Glomerular endothelial cell (primary cell): ENCODE results near the gene QRSL1. TPM values are rescaled to one million over a fixed set of nuclear protein-coding genes. Genes with fewer than 3 reads are reported as not detected.
"Not testable (repeated sequence)": the region's sequence is repeated elsewhere in the genome, so short reads cannot be mapped to it uniquely, and the experiment has no call there.

ENCODE experiments used
- DNase-seq: peaks from one replicate; pipeline ENCODE4 v3.0.0-alpha.2; 2011; ENCODE audit warnings: low read depth, low spot score; ENCODE audit errors: extremely low read depth
- total RNA-seq: library from RNA; depleted of rRNA; stranded (reverse); fragments of >200 nt; gene quantifications from 2 replicates; pipeline ENCODE4 v1.2.3, GENCODE V29; 2015

QRSL1 gene
- total RNA-seq, 1 donor from 2014 or later, result 8.2 TPM

DNA sequence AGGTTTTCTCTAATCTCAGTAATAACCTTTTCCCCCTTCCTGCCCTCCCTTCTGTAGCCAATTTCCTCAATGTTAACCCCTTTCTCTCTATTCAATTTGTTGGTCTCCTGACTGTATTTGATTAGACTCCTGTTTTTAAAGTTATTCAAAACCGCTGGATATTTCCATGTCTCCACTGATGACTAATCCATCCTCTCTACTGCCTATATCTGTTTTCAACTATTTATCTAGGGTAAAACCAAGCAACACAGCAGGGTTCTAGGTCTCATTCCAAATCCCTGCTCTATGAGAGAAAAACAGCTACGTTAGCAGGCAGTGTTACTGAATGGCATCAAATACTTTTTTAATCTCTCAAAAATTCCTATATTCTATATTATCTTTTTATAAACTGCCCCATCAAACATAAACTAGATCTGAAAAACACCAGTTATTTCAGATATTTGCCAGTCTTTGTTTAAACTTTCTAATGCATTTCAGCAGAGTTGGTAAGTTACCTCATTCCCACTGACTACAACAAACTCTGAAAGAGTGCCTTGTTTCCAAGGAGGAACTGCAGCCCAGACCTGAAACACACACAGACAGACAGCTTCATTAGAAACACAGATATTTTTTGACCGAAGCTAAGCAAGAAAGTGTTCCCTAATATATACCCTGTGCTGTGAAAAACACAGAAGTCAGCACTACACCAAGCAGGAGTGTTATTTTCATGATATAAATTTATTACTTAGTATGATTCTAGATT, 8.3 kb upstream of the QRSL1 start:
- DNase-seq, result no peak

GRCh38 chr6:106622412-106622811, 7.0 kb upstream of the QRSL1 start:
- no peak for DNase-seq

- DNase-seq, result no peak
Measured at GRCh38 chr6:106623039-106623438, 6.3 kb upstream of the QRSL1 start.

DNA sequence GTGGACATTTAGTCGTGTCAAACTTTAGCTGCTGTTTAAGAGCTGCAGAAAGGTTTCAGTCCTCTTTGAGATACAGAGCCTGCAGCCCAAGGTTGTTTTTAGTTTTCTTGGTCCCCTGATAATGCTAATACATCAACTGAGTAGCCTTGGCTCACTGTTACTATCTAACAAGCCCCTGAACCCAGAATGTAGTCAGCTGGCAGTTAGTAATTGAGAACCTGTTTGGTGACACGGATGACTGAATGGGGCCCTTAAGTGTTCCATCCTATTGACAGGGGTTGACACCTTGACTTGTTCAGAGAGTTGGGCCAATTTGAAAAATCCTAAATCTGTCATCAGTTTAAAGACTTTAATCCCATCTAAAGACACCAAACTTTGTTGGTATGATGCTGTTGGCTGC, 2.9 kb upstream of the QRSL1 start:
- DNase-seq, result no peak

DNA sequence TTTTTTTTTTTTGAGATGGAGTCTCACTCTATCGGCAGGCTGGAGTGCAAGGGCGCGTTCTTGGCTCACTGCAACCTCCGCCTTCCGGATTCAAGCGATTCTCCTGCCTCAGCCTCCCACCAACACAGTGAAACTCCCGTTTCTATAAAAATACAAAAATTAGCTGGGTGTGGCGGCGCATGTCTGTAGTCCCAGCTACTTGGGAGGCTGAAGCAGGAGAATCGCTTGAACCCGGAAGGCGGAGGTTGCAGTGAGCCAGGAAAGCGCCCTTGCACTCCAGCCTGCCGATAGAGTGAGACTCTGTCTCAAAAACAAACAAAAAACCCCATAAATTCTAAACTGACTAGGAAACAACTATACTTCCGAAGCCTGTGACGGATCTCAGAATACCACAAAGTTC, 1.6 kb upstream of the QRSL1 start:
- not testable (repeated sequence) for DNase-seq

DNA sequence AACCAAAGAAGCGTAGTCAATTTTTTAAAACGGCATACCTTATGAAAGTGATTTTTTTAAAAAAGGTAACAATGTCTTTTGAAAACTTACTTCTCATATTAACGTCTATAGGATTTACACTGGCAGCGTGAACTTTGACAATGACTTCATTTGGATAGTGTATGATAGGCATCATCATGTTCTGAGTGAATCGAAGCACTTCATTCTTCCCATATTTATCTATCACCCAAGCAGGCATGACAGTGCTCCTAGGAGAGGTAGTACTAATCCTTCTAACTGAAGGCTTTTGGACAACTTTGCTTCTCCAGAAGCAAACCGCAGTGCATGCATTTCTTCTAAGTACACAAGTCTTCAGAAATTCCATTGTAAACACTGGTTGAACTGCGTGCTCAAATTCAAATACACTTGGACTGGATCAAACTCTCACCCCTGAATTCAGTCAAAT, 698 bp upstream of the QRSL1 start:
- no peak for DNase-seq

DNA sequence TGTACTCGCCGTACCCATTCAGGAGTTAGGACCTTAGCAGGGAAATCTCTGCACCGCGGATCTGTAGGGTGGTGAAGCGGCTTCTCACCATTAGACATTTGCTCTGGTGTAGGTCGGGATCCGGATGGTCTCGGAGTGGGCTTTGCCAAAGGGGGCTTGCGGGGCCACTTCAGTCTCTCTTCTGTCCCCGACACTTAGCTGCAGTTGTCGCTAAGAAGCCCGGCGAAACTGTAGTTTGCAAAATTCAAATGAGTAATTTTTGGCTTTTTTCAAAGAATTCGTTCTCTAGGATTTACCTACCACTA, 433 bp downstream of the QRSL1 start:
- DNase-seq, result no peak

- DNase-seq, result no peak
Measured at GRCh38 chr6:106630366-106630765, 988 bp downstream of the QRSL1 start.

- DNase-seq, result no peak
Measured at GRCh38 chr6:106631346-106631745, 2.0 kb downstream of the QRSL1 start.

- DNase-seq, result no peak
Measured at GRCh38 chr6:106634565-106634964, 5.2 kb downstream of the QRSL1 start.

DNA sequence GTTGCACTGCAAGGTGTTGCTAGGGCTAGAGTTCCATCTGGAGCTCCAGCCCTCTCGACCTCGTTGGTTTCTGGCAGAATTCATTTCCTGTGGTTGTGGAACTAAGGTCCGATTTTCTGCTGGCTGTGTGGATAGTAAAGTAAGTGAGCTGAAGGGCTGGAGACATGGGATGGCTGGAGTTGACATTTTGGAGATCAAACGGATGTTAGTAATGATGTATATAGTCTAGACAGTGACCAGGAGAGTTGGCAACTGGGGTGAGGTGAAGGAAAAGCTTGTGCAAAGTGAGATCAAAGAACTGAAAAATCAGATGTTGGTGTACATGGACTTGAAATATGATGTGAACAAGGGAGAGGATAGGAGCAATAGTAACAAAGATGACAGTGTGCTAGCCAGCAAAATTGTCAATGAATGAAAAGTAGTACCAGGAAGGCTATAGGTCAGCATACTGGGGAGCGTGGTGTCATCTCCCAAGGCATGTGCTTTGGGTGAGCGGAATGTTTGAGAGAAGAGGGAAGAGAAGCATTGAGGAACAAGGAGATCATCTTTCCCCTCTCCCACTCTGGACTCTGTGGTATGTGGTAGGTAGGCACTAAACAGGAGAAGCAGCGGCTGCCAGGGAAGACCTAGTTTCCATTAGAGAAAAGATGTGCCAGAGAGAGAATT, 7.8 kb downstream of the QRSL1 start:
- DNase-seq, result no peak

GRCh38 chr6:106637717-106638341, 8.5 kb downstream of the QRSL1 start:
- no peak for DNase-seq

DNA sequence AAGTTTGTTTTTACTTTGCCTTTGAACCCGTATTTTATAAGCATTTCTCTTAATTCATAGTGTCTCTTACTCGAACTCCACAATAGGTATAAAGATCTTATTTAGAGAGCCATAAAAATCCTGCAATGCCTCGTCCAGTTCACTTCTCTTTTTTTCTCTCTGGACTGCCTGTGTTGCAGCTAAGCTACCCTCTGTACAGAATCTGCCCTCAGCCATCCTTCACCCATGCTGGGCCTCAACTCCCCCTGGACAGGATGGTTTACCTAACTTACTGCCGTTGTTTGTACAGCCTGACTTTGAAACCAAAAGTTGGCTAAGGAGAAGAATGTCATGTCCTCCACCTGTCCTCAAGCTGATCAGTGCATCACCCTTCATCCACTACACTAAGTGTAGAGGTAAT, 10.4 kb downstream of the QRSL1 start:
- no peak for DNase-seq

GRCh38 chr6:106642476-106642875, 13.1 kb downstream of the QRSL1 start:
- DNase-seq, result no peak

GRCh38 chr6:106643061-106643460, 13.7 kb downstream of the QRSL1 start:
- DNase-seq, result no peak

GRCh38 chr6:106648651-106649308, 19.4 kb downstream of the QRSL1 start:
- DNase-seq, result no peak

DNA sequence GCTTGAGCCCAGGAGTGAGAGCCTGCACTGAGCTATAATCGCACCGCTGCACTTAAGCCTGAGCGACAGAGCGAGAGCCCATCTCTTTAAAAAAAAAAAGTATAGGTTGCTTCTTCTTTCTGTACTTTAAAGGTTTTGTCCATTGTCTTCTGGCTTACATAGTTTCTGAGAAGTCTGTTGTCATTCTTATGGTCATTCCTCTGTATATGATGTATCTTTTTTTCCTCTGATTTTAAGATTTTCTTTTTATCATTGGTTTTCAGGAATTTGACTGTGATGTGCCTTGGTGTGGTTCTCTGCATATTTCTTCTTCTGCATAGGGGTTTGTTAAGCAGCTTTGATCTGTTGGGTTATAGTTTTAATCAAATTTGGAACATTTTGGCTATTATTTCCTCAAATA, 29.1 kb downstream of the QRSL1 start:
- DNase-seq, result no peak

DNA sequence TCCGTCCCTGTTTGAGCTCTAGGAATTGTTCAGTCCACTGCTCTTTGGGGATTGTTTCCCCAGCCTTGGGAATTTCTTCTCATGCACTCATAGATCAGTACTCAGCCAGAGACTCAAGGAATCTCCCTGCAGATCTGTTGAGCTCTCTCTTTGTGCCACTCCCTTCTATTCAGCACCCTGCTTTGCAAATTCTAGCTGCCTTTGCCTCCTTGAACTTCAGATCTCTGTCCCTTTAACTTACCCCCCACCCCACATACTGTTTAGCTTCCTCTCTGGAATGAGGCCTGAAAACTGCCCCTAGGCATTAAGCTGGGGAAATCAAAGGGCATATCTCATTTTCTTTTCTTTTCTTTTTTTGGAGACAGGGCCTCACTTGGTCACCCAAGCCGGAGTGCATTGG, 30.5 kb downstream of the QRSL1 start:
- DNase-seq, result no peak

- DNase-seq, result no peak
Measured at GRCh38 chr6:106662458-106662857, 33.1 kb downstream of the QRSL1 start.

GRCh38 chr6:106666282-106667021, 37.1 kb downstream of the QRSL1 start:
- no peak for DNase-seq

- DNase-seq, result no peak
Measured at GRCh38 chr6:106667022-106667402, 37.6 kb downstream of the QRSL1 start.
